Smooth muscle cell (in vitro differentiated cells): ENCODE results near the gene SLC44A1. TPM values are rescaled to one million over a fixed set of nuclear protein-coding genes. Genes with fewer than 3 reads are reported as not detected.

Source experiments
- DNase-seq: peaks from one replicate; lab custom pipeline; 2025; ENCODE audit not compliant: unreplicated experiment; lab: John Stamatoyannopoulos, UW
- H2AFZ ChIP-seq: fragments of 200-600 bp; sonication (generic); 2 replicates; pipeline ENCODE4 v1.6.0; 2016; ENCODE audit warnings: antibody characterized with exemption, low read depth, mild to moderate bottlenecking
- H3F3A ChIP-seq: fragments of 200-600 bp; sonication (generic); 2 replicates; pipeline ENCODE4 v1.6.0; 2017; ENCODE audit warnings: antibody characterized with exemption, low read depth
- H3K27ac ChIP-seq: fragments of 200-600 bp; sonication (generic); 2 replicates; pipeline ENCODE4 v1.5.1; 2016; ENCODE audit warnings: low read depth, mild to moderate bottlenecking
- H3K27me3 ChIP-seq: fragments of 200-600 bp; sonication (generic); 2 replicates; pipeline ENCODE4 v1.6.1; 2016; ENCODE audit warnings: low read depth, mild to moderate bottlenecking
- H3K36me3 ChIP-seq: fragments of 200-600 bp; sonication (generic); 2 replicates; pipeline ENCODE4 v1.5.1; 2016; ENCODE audit warnings: low read depth
- H3K4me1 ChIP-seq: fragments of 200-600 bp; sonication (generic); 2 replicates; pipeline ENCODE4 v1.5.1; 2016; ENCODE audit warnings: low read depth
- H3K4me2 ChIP-seq: fragments of 200-600 bp; sonication (generic); 2 replicates; pipeline ENCODE4 v1.6.0; 2016; ENCODE audit warnings: mild to moderate bottlenecking
- H3K4me3 ChIP-seq: fragments of 200-600 bp; sonication (generic); 2 replicates; pipeline ENCODE4 v1.5.1; 2016; ENCODE audit warnings: mild to moderate bottlenecking
- H3K79me2 ChIP-seq: fragments of 200-600 bp; sonication (generic); 2 replicates; pipeline ENCODE4 v1.6.0; 2016; ENCODE audit warnings: low read depth, mild to moderate bottlenecking
- H3K9ac ChIP-seq: fragments of 200-600 bp; sonication (generic); 2 replicates; pipeline ENCODE4 v1.6.0; 2016; ENCODE audit warnings: low read depth
- H3K9me3 ChIP-seq: fragments of 200-600 bp; sonication (generic); replicated peaks from 2 replicates; pipeline ENCODE4 v1.5.1; 2016; ENCODE audit warnings: low read depth
- H4K20me1 ChIP-seq: fragments of 200-600 bp; sonication (generic); 2 replicates; pipeline ENCODE4 v1.6.0; 2016; ENCODE audit warnings: low read depth
- CTCF ChIP-seq: fragments of 200-600 bp; sonication (generic); IDR thresholded peaks from 2 replicates; pipeline ENCODE4 v1.5.1; 2017; ENCODE audit warnings: borderline replicate concordance, mild to moderate bottlenecking, antibody characterized with exemption; ENCODE audit not compliant: insufficient read depth, poor library complexity, severe bottlenecking
- WGBS: methylation state at CpG from one replicate; pipeline ENCODE4 v1.1.7; 2016; ENCODE audit warnings: low lambda C conversion rate; 5-methylcytosine and 5-hydroxymethylcytosine counted together
- polyA plus RNA-seq: library from polyadenylated mRNA; unstranded; fragments of >200 nt; fragmentation: Nextera tagmentation; extraction: Ambion mirVana; gene quantifications from 2 replicates; pipeline ENCODE4 v1.2.1, GENCODE V29; 2016
- total RNA-seq: library from RNA; depleted of rRNA; stranded (reverse); fragments of >200 nt; gene quantifications from 2 replicates; pipeline ENCODE4 v1.2.3, GENCODE V29; 2014

Gene SLC44A1
- total RNA-seq (22.2 and 27.8 TPM in 2 replicates), polyA plus RNA-seq (10.0 and 14.0 TPM in 2 replicates)

- Histone ChIP-seq H3K9me3 (no peaks in the 10 kb centered on the region), H3K4me2 (peak within 1 kb of the TSS; percentile 95), H3K27ac (peak within 1 kb of the TSS; percentile 67), H3K9ac (peak within 1 kb of the TSS; percentile 49), H3K27me3 (no peaks in the 10 kb centered on the region), H3K36me3 (no peaks in the 10 kb centered on the region), H3K79me2 (peaks cover 30% of the 10 kb centered on the region), H2AFZ (peak within 1 kb of the TSS; percentile 92), H3K4me1 (peaks cover 45% of the 10 kb centered on the region), H3K4me3 (peak within 1 kb of the TSS; percentile 78), H3F3A (peaks cover 16% of the 10 kb centered on the region), H4K20me1 (peaks cover 23% of the 10 kb centered on the region)
- peak; percentile 87 for DNase-seq
- WGBS, result 3% methylated on average over 24 of the region's 63 CpGs
- TF ChIP-seq CTCF, result no peak
Measured at GRCh38 chr9:105244003-105244733, at the start of gene SLC44A1. TSS of gene SLC44A1 (plus strand) at chr9:105244651. CDS start at chr9:105244869, 218 bp downstream.

- Histone ChIP-seq H3K4me2 (no peak overlapping the region), H3K36me3 (no peaks in the 10 kb centered on the region), H3K4me1 (no peaks in the 10 kb centered on the region), H3F3A (no peaks in the 10 kb centered on the region), H4K20me1 (no peaks in the 10 kb centered on the region), H3K27ac (no peak overlapping the region), H3K9ac (no peak overlapping the region), H2AFZ (no peak overlapping the region), H3K9me3 (no peaks in the 10 kb centered on the region), H3K79me2 (no peaks in the 10 kb centered on the region), H3K27me3 (no peaks in the 10 kb centered on the region), H3K4me3 (no peak overlapping the region)
- no peak for DNase-seq
- no peak for TF ChIP-seq CTCF
- 78% methylated on average over 2 of the region's 2 CpGs for WGBS
Measured at GRCh38 chr9:105195259-105195658, 49.2 kb upstream of the SLC44A1 start.

- DNase-seq, result no peak
- Histone ChIP-seq H3K4me2 (no peak overlapping the region), H3K27ac (no peak overlapping the region), H3K4me3 (no peak overlapping the region), H3F3A (no peaks in the 10 kb centered on the region), H3K36me3 (no peaks in the 10 kb centered on the region), H4K20me1 (no peaks in the 10 kb centered on the region), H3K4me1 (no peaks in the 10 kb centered on the region), H3K27me3 (no peaks in the 10 kb centered on the region), H2AFZ (no peak overlapping the region), H3K79me2 (no peaks in the 10 kb centered on the region), H3K9me3 (no peaks in the 10 kb centered on the region), H3K9ac (no peak overlapping the region)
- WGBS, result 98% methylated on average over 2 of the region's 2 CpGs
- no peak for TF ChIP-seq CTCF
Measured at GRCh38 chr9:105198023-105198422, 46.4 kb upstream of the SLC44A1 start.

- Histone ChIP-seq H3K79me2 (no peaks in the 10 kb centered on the region), H3K27ac (no peak overlapping the region), H3K4me3 (no peak overlapping the region), H3K4me2 (no peak overlapping the region), H4K20me1 (no peaks in the 10 kb centered on the region), H3K36me3 (no peaks in the 10 kb centered on the region), H3K4me1 (no peaks in the 10 kb centered on the region), H2AFZ (no peak overlapping the region), H3K27me3 (no peaks in the 10 kb centered on the region), H3K9me3 (no peaks in the 10 kb centered on the region), H3F3A (no peaks in the 10 kb centered on the region), H3K9ac (no peak overlapping the region)
- no peak for TF ChIP-seq CTCF
- no peak for DNase-seq
- WGBS, result 41% methylated on average over 1 of the region's 1 CpG
Measured at GRCh38 chr9:105198865-105199264, 45.6 kb upstream of the SLC44A1 start.
